MM.1S (cell line): ENCODE results near the gene SLC38A10.

ENCODE experiments used
- EZH2 ChIP-seq: fragments of 300-600 bp; sonication (generic); optimal IDR thresholded peaks from 2 replicates; pipeline ENCODE3; 2017; ENCODE audit warnings: low read depth, mild to moderate bottlenecking, antibody characterized with exemption, low read length, mixed read lengths
- EZH2phosphoT487 ChIP-seq: fragments of 300-600 bp; sonication (generic); IDR thresholded peaks from 2 replicates; pipeline ENCODE4 v1.6.1; 2018; ENCODE audit warnings: antibody characterized with exemption, low read length
- TF ChIP-seq, protein P1 (sequence below): fragments of 300-600 bp; sonication (generic); IDR thresholded peaks from 2 replicates; pipeline ENCODE4 v1.5.1; 2016; ENCODE audit warnings: antibody characterized with exemption, low read length, mixed read lengths

DNA sequence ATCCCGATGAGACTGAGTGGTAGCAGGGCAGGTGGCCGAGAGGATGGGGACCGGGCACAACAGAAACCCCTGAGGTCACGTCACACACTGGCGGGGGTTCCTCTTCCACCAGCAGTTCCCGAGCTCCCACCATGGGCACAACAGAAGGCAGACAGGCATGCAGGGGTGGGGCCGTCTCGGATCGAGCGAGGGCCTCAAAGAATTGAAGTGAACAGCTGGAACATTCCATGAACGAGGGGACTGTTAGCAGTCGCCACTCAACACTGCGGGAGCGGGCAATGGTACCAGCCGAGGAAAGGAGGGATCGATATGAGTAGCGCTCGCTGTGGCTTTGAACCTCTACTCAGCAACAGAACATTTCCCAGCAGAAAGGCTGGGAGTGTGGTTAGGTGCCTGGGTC is 77.6 kb downstream of the SLC38A10 start:
- TF ChIP-seq, protein P1, sequence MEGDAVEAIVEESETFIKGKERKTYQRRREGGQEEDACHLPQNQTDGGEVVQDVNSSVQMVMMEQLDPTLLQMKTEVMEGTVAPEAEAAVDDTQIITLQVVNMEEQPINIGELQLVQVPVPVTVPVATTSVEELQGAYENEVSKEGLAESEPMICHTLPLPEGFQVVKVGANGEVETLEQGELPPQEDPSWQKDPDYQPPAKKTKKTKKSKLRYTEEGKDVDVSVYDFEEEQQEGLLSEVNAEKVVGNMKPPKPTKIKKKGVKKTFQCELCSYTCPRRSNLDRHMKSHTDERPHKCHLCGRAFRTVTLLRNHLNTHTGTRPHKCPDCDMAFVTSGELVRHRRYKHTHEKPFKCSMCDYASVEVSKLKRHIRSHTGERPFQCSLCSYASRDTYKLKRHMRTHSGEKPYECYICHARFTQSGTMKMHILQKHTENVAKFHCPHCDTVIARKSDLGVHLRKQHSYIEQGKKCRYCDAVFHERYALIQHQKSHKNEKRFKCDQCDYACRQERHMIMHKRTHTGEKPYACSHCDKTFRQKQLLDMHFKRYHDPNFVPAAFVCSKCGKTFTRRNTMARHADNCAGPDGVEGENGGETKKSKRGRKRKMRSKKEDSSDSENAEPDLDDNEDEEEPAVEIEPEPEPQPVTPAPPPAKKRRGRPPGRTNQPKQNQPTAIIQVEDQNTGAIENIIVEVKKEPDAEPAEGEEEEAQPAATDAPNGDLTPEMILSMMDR = no peak
- TF ChIP-seq EZH2 = no peak
- TF ChIP-seq EZH2phosphoT487 = no peak
